Measurements from ENCODE around the gene TEKTIP1.

Gene TEKTIP1

GRCh38 chr19:3586707-3587346, 47.9 kb downstream of the TEKTIP1 start:
- DNase-seq: no peak

- DNase-seq: no peak
These were observed 50.5 kb downstream of the TEKTIP1 start for GRCh38 chr19:3589439-3589838.

GRCh38 chr19:3589949-3590348, 51.0 kb downstream of the TEKTIP1 start:
- no peak for DNase-seq

GRCh38 chr19:3590991-3591659, 52.2 kb downstream of the TEKTIP1 start:
- no peak for DNase-seq

GRCh38 chr19:3591876-3592613, 53.1 kb downstream of the TEKTIP1 start:
- DNase-seq: no peak

- DNase-seq: no peak
These were observed 54.2 kb downstream of the TEKTIP1 start for GRCh38 chr19:3593156-3593555.

All from NCI-H187 treated with DMSO at 0.1 percent for 48 hours (cell line).